ENCODE results near the gene C12orf76. TPM values are rescaled to one million over a fixed set of nuclear protein-coding genes. Genes with fewer than 3 reads are reported as not detected.
A peak's percentile ranks its signal among the peaks of the same experiment; 100 is the strongest.

Gene C12orf76
- total and polyA plus RNA-seq, 9 of the 15 experiments (the other 6 are each of a cell fraction or from before 2014, with no cell fraction given): 6.3 to 38.6 (median 12.3) TPM

GRCh38 chr12:109998904-109999648 is 49.2 kb downstream of the C12orf76 start, which contains the start of gene ANKRD13A (continued):
- TF ChIP-seq CREB5 (CRISPR knock-in tag; IDR thresholded peaks at IDR 0.05) (no peak), NFRKB (IDR thresholded peaks at IDR 0.05; ENCODE audit: low read depth) (peak; percentile 71), ZNF253 (CRISPR knock-in tag; conservative IDR thresholded peaks at IDR 0.05) (no peak), XRCC5 (IDR thresholded peaks at IDR 0.05; ENCODE audit: low read depth, low read length) (peak; percentile 97), PCBP1 (IDR thresholded peaks at IDR 0.05; ENCODE audit: low read depth, low read length, poor library complexity, severe bottlenecking) (peak; percentile 42), POLR2B (IDR thresholded peaks at IDR 0.05; ENCODE audit: low read depth, partially characterized antibody) (no peak), SIRT6 (IDR thresholded peaks at IDR 0.05; ENCODE audit: low read depth, low read length) (no peak), CLOCK (CRISPR knock-in tag; IDR thresholded peaks at IDR 0.05; ENCODE audit: borderline replicate concordance) (no peak), PRPF4 (IDR thresholded peaks at IDR 0.05; ENCODE audit: insufficient read depth, low read depth, low read length, poor library complexity, severe bottlenecking) (no peak), NFIX (CRISPR knock-in tag; IDR thresholded peaks at IDR 0.05; ENCODE audit: low read depth) (no peak), MLLT1 (IDR thresholded peaks at IDR 0.05) (no peak), ZNF445 (CRISPR knock-in tag; IDR thresholded peaks at IDR 0.05; ENCODE audit: low read depth) (no peak), ZBTB26 (CRISPR knock-in tag; IDR thresholded peaks at IDR 0.05) (peak; percentile 73; the same call in 1 of the 2 replicates), SAP30 (IDR thresholded peaks at IDR 0.05; ENCODE audit: borderline replicate concordance, insufficient read depth, low read depth, low read length, poor library complexity, severe bottlenecking) (peak; percentile 91), SIN3A (IDR thresholded peaks at IDR 0.05; ENCODE audit: borderline replicate concordance in 2 of 2, control insufficient read depth in 1 of 2, low read depth in 2 of 2, low read length in 2 of 2) (peak in 1 of 2 experiments; percentile 96; a peak in 3 of 4 replicates), FOXJ2 (tag; IDR thresholded peaks at IDR 0.05) (no peak), CGGBP1 (CRISPR knock-in tag; IDR thresholded peaks at IDR 0.05) (no peak), ZFP1 (CRISPR knock-in tag; IDR thresholded peaks at IDR 0.05) (no peak)

Data from K562 (cell line).